EL (cell line): ENCODE data around the gene CD9.
"Not testable (repeated sequence)": the region's sequence is repeated elsewhere in the genome, so short reads cannot be mapped to it uniquely, and the experiment has no call there.

Experiments
- DNase-seq: peaks from one replicate; pipeline ENCODE4 v3.0.0-alpha.2; 2016

The CD9 gene

GRCh38 chr12:6199531-6200255, 507 bp upstream of the CD9 start:
- peak; percentile 36 for DNase-seq

- no peak for DNase-seq
Measured at GRCh38 chr12:6201213-6201608, 1.0 kb downstream of the CD9 start.

GRCh38 chr12:6201826-6202225, 1.6 kb downstream of the CD9 start:
- peak; percentile 24 for DNase-seq

DNA sequence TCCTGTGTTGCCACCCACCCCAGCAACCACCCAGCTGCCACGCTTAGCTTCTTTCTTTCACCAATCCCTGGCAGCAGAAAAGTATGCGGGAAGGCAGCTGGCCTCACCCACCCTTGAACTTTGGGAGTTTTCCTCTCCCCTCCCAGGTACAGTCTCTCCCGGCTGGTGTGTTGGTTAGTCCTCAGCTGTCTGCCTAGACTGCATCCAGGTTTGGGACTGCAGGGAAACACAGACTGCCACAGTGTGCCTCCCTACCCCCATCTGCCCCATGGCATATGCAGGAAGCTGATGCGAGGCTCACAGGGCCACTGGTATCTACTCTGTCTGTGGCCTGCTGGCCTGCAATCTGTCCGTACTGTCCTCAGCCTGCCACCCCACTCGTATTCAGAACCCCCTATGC, 2.1 kb downstream of the CD9 start:
- no peak for DNase-seq

GRCh38 chr12:6202846-6203245, 2.6 kb downstream of the CD9 start:
- no peak for DNase-seq

DNA sequence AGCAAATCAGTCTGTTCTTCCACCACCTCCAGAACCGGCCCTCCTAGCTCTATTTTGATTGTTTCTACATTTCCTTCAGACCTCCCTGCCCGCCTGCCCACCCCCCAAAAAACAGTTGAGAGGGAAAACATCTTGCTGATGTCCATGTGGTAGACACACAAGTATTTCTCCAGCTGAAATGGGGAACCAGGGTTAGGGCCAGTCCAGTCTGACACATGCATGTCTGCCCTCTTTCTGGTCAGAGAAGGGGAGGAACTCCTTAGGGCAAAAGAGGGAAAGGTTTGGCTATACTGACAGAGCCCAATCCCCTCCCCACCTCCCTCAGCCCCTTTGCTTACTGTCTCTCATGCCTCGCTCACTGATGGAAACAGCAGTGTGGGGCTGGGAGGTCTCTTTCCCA, 3.4 kb downstream of the CD9 start:
- DNase-seq, result no peak

- no peak for DNase-seq
Measured at GRCh38 chr12:6204533-6205143, 4.4 kb downstream of the CD9 start.

DNA sequence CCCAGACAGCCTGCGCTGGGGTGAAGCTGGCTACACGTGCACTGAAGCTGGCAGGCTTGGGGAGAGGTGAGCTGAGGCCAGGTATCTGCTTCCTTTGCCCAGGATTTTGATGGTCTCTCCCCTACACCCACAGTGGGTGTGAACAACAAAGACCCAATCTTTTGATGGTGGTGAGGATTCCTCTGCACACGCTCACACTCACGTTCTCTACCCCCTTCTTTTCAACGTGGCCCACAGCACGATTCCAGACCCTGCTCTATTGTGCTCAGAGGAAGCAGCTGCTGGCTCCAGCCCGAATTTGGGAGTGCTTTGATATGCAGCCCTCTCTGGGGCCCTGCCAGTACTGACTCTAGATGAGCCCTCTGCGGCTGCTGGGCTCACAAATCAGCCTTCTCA, 4.9 kb downstream of the CD9 start:
- DNase-seq, result no peak

DNA sequence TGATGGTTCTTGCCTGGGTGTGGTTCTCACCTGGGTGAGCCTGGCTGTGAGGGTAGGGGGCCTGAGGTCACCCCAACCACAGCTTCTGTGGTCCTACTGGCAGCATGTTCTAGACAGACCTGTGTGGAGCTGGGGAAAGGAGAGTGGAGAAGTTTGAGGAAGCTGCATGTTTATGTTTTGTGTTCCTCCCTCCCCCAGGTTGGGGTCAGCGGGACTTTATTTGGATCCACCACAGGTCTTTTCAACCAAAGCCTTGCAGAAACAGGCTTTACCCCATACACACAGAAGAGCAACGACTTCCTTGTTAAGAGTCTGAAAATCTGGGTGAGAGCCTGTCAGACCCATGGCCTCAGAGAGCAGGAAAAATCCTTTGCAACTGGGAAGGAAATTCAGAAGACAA, 5.6 kb downstream of the CD9 start:
- no peak for DNase-seq

DNA sequence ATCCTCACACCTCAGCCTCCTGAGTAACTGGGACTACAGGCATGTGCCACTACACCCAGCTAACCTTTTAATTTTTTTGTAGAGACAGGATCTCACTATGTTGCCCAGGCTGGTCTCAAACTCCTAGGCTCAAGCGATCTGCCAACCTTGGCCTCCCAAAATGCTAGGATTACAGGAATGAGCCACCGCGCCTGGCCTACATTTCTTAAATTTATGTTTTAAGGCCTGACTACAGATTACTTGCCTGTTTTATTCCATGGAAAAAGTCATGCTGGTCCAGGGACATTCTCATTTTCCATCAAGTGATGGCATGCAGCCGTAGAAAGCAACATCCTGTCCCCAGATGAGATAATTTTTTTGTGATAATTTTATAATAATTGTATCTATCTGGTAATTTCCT, 6.1 kb downstream of the CD9 start:
- DNase-seq, result no peak

- DNase-seq, result no peak
Measured at GRCh38 chr12:6207259-6207925, 7.2 kb downstream of the CD9 start.

DNA sequence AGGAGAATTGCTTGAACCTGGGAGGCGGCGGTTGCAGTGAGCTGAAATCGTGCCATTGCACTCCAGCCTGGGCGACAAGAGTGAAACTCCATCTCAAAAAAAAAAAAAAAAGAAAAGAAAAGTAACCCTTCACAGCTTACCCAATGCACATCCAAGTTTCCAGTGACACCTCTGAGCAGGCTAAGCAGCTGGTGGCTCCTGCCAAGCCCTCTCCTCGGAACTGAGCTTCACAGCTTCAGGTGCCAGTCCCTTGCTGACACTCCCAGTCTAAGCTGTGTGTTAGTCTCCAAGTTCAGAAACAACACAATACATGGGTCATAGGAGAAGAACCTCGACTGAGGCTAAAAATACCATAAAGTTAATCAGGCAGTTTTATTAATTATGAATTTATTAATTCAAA, 7.9 kb downstream of the CD9 start:
- no peak for DNase-seq

DNA sequence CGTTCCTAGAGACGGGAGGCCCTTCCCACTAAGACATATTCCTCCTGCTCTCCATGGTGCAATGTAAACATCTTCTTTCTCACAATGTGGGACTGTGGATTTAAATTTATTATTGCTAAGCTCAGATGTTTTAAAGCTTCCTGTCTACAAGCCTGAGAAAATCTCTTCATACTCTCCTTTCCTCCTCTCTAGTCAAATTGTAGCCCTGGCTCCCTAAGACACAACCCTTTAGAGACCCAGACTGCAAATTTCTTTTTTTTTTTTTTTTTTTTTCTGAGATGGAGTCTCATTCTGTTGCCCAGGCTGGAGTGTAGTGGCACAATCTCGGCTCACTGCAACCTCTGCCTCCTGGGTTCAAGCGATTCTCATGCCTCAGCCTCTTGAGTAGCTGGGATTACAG, 9.2 kb downstream of the CD9 start:
- DNase-seq, result not testable (repeated sequence)

DNA sequence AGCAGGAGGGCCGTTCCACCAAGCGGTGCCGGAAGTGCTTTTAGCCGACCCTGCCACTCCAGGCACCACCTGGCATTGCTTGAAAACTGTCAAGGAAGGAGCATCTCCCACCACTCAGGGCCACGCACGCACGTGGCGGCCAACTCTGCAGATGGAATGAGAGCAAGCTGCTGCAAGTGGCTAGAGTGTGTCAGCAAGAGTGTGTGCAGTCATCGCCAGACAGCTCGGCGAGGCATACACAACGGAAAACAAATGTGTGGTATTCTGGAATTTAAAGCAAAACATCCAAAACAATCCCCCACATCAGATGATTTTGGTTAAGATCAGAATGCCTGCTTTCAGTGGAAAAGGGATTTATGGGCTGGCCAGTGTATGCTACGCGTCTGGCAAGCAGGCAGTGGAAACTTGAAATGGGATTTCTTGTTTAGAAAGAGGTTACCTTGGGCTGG, 11.2 kb downstream of the CD9 start:
- peak; percentile 50 for DNase-seq

- no peak for DNase-seq
Measured at GRCh38 chr12:6212086-6212485, 11.9 kb downstream of the CD9 start.

DNA sequence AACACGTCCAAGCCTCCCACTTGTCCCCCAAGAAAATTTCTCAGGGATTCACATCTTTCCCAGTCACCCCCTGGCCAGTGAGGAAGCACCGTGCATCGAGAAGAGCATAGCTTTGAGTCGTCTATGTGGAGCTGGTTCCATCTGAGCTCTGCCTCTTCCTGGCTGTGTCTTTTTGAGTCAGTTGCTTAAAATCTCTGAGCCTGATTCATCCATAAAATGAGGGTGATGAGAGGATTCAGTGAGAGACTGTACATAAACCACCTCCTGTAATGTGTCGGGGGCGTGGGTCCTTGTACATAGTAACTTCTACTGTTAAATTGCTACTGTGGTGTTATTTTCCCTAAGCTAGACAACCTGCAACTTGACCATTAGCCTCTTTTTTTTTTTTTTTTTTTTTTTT, 13.8 kb downstream of the CD9 start:
- DNase-seq, result no peak

GRCh38 chr12:6214633-6215032, 14.4 kb downstream of the CD9 start:
- DNase-seq, result no peak

GRCh38 chr12:6215120-6215807, 15.1 kb downstream of the CD9 start:
- no peak for DNase-seq

- DNase-seq, result peak; percentile 89
Measured at GRCh38 chr12:6215932-6216494, 15.8 kb downstream of the CD9 start.

DNA sequence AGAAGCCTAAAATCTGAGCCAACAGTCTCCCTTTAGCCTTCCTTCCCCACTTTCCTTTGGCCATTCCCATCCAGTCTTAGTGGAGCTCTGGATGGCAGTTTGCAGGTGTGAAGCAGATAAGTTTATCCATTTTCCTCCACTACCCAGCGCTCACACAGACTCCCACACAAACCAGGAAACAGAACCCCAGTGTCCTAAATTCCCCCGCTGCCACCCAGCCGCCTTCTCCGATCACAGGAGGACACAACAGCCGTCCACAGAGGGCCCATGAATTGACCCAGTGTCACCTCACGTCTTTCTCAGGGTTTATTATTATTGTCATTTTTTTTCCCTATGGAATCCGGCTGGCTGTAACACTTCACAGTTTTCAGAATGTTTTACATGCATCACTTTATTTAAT, 16.4 kb downstream of the CD9 start:
- no peak for DNase-seq

DNA sequence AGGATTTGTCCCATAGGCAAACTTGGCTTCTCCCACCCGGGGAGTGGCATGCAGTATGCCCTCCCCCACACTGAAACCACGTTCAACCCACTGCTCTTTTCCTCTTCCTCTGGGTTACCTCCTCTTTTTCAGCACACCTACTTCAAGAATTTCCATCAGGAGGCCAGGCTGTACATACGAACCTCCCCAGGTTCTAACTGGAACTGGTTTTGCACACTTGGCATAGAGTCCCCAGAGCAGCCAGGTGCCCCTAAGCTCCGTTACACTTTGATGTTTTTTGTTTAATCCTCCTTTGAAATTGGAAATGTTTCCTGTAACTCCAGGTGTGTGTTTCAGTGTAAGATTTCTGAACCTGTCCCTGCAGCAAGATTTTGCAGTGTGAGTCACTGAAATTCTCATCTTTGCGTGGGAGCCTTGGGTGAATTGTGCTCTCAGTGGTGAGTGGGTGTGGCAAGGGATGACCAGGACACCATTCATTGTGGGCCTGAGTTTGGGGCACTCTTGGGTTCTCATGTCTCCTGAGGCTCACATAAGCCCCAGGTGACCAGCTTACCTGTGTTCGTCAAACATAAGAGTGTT, 18.2 kb downstream of the CD9 start:
- no peak for DNase-seq

GRCh38 chr12:6219980-6220379, 19.8 kb downstream of the CD9 start:
- no peak for DNase-seq

GRCh38 chr12:6221146-6221545, 20.9 kb downstream of the CD9 start:
- DNase-seq, result no peak
